Uterus (tissue), 4 donors: ENCODE measurements around the gene TMEM143. TPM values are rescaled to one million over a fixed set of nuclear protein-coding genes. Genes with fewer than 3 reads are reported as not detected.

ENCODE experiments used
- DNase-seq, 2 donors: peaks; one replicate each; pipeline ENCODE4 v3.0.0-alpha.2; 2019 to 2020
- H3K27ac ChIP-seq, 2 donors: fragments of 200-600 bp; sonication (generic); 1 replicate in 1 of 2; 2 replicates in 1 of 2; pipeline ENCODE4 v1.5.1; 2016 to 2018
- H3K27me3 ChIP-seq, 2 donors: fragments of 200-600 bp; sonication (generic); one replicate each; pipeline ENCODE4 v1.5.1; 2018 to 2019; ENCODE audit warnings: control low read depth in 1 of 2
- H3K36me3 ChIP-seq, 2 donors: fragments of 200-600 bp; sonication (generic); one replicate each; pipeline ENCODE4 v1.5.1; 2019; ENCODE audit warnings: control low read depth in 1 of 2
- H3K4me1 ChIP-seq, 2 donors: fragments of 200-600 bp; sonication (generic); one replicate each; pipeline ENCODE4 v1.5.1; 2018 to 2019; ENCODE audit warnings: control low read depth in 1 of 2
- H3K4me3 ChIP-seq, 2 donors: fragments of 200-600 bp; sonication (generic); 1 replicate in 1 of 2; 2 replicates in 1 of 2; pipeline ENCODE4 v1.5.1; 2018 to 2019; ENCODE audit warnings: mild to moderate bottlenecking in 1 of 2
- H3K9me3 ChIP-seq, 2 donors: fragments of 200-600 bp; sonication (generic); one replicate each; pipeline ENCODE4 v1.5.1; 2019; ENCODE audit warnings: control low read depth in 1 of 2
- CTCF ChIP-seq, 4 experiments: fragments of 200-600 bp in 2 of 4; fragments of 450-650 bp in 2 of 4; sonication (generic) in 2 of 4; IDR thresholded peaks; one replicate each; pipeline ENCODE4 v1.5.1; 2016 to 2019; ENCODE audit warnings: antibody characterized with exemption in 4 of 4, mild to moderate bottlenecking in 2 of 4, moderate library complexity in 1 of 4
- POLR2A ChIP-seq, 2 donors: fragments of 450-650 bp; IDR thresholded peaks; one replicate each; pipeline ENCODE4 v1.6.1; 2016; ENCODE audit warnings: antibody characterized with exemption in 2 of 2, mild to moderate bottlenecking in 1 of 2, moderate library complexity in 1 of 2
- intact Hi-C: fragments of 100-400 bp; cut with DNase I; formaldehyde crosslinking; loops from one replicate; pipeline ENCODE4 v1.15.1; 2023; ENCODE audit warnings: low total_unique reads
- total RNA-seq, 4 donors: library from RNA; depleted of rRNA in 3 of 4; stranded (reverse); fragments of >200 nt in 3 of 4; gene quantifications; one replicate each; pipeline versions ENCODE4 v1.1.0 to v1.2.4, GENCODE V29; 2014 to 2023
- donor health status: DM: yes; HTN: yes; CAD: no.

Gene TMEM143
- total RNA-seq, 4 donors from 2014 or later = 0.88 to 6.7 (median 5.8) TPM

GRCh38 chr19:48348737-48349136 lies 15.0 kb downstream of the TMEM143 start:
- no peaks in the 10 kb centered on the region for H3K4me1 ChIP-seq
- H3K36me3 ChIP-seq = no peaks in the 10 kb centered on the region
- H3K27ac ChIP-seq = no peak overlapping the region
- no peak for TF ChIP-seq POLR2A (IDR thresholded peaks at IDR 0.05)
- TF ChIP-seq CTCF (IDR thresholded peaks at IDR 0.05) = no peak
- intact Hi-C loops = no loop called here
- H3K4me3 ChIP-seq = no peak overlapping the region
- no peaks in the 10 kb centered on the region for H3K27me3 ChIP-seq
- DNase-seq = no peak
- H3K9me3 ChIP-seq = no peaks in the 10 kb centered on the region

DNA sequence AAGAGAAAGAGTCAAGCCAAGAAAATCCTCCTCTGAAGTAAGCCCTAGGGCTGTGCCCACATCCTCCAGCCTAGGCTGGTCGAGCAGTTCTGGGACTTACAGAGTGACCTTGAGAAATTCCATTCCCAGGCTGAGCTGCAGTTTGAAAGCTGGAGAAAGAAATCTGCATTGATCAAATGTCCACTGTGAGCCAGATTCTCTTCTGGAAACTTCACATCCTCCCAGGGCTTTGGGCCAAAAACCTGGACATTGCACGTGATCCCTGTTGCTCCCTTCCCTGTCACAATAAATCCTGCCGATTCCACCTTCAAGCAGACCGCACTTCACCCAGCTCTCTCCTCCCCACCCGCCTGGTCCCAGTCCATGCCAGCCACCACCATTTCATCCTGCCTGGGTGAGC lies 15.7 kb downstream of the TMEM143 start:
- no peak overlapping the region for H3K4me3 ChIP-seq
- TF ChIP-seq POLR2A (IDR thresholded peaks at IDR 0.05) = no peak
- TF ChIP-seq CTCF (IDR thresholded peaks at IDR 0.05) = no peak
- no peaks in the 10 kb centered on the region for H3K27me3 ChIP-seq
- H3K27ac ChIP-seq = no peak overlapping the region
- no peaks in the 10 kb centered on the region for H3K9me3 ChIP-seq
- no peaks in the 10 kb centered on the region for H3K36me3 ChIP-seq
- intact Hi-C loops = no loop called here
- no peaks in the 10 kb centered on the region for H3K4me1 ChIP-seq
- no peak for DNase-seq

- intact Hi-C loops = no loop called here
- H3K4me1 ChIP-seq = no peaks in the 10 kb centered on the region
- H3K9me3 ChIP-seq = no peaks in the 10 kb centered on the region
- no peak overlapping the region for H3K27ac ChIP-seq
- TF ChIP-seq POLR2A (IDR thresholded peaks at IDR 0.05) (no peak), CTCF (IDR thresholded peaks at IDR 0.05) (no peak)
- no peaks in the 10 kb centered on the region for H3K36me3 ChIP-seq
- DNase-seq = no peak
- H3K27me3 ChIP-seq = no peaks in the 10 kb centered on the region
- H3K4me3 ChIP-seq = no peak overlapping the region
Observed at GRCh38 chr19:48346191-48346590, 17.5 kb downstream of the TMEM143 start.

DNA sequence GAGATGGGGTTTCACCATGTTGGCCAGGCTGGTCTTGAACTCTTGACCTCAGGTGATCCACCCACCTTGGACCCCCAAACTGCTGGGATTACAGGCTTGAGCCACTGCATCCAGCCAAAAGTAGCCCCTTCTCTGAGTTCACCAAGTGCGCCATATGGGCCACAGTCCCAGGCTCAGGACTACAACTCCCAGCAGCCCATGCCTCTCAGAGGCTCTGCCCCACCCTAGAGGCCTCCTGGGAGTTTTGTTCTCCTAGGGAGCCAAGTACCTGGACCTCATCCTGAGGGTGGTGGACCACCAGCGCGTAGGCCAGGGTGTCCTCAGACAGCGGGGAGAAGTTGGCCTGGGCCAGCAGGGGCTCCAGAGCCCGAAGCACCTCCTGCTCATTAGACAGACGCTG lies 18.8 kb downstream of the TMEM143 start:
- H3K27me3 ChIP-seq = no peaks in the 10 kb centered on the region
- H3K4me1 ChIP-seq = no peaks in the 10 kb centered on the region
- no peaks in the 10 kb centered on the region for H3K36me3 ChIP-seq
- H3K27ac ChIP-seq = no peak overlapping the region
- no peaks in the 10 kb centered on the region for H3K9me3 ChIP-seq
- no peak for DNase-seq
- no peak overlapping the region for H3K4me3 ChIP-seq
- TF ChIP-seq CTCF (IDR thresholded peaks at IDR 0.05) = no peak
- no peak for TF ChIP-seq POLR2A (IDR thresholded peaks at IDR 0.05)
- intact Hi-C loops = no loop called here

DNA sequence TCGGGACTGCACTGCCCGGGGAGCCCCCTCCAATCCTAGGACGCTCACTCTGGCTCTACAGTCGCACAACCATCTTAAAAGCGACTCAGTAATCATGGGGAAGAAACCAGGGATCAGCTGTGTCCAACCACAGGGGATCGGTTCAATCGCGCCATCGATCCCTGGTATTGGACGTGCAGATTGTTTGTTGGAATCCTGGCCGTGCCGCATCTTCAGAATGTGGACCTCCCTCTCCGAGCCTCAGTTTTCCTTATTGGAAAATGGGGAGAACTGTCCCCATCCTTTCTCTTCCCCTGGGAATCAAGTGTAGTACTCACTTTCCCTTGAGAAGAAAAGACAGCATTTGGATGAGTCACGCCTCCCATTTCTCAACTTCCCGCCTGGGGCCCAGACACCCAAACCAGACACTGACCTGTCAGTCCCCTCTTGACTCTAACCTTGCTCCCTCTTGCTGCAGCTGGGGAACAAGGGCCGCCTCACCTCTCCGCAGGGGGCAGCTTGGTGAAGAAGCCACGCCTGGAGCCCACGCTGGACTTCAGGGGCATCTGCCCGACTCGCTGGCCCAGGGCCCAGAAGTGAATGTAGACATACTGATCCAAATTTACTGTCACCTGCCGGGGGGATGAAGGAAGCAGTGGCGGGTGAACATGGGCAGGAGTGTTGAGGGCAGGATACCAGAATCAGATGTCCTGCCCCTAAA lies 20.7 kb downstream of the TMEM143 start:
- Histone ChIP-seq H3K27me3 (no peaks in the 10 kb centered on the region), H3K27ac (no peak overlapping the region), H3K4me1 (no peaks in the 10 kb centered on the region), H3K4me3 (no peak overlapping the region), H3K36me3 (no peaks in the 10 kb centered on the region), H3K9me3 (no peaks in the 10 kb centered on the region)
- TF ChIP-seq CTCF (IDR thresholded peaks at IDR 0.05) (no peak), POLR2A (IDR thresholded peaks at IDR 0.05) (no peak)
- intact Hi-C loops = no loop called here
- DNase-seq = no peak
